Breast epithelium (tissue), 4 donors: ENCODE measurements around the gene GPI. TPM values are rescaled to one million over a fixed set of nuclear protein-coding genes. Genes with fewer than 3 reads are reported as not detected.

Experiments used
- DNase-seq, 2 donors: peaks; one replicate each; pipeline ENCODE4 v3.0.0-alpha.2; 2019; ENCODE audit warnings: low spot score in 2 of 2
- H3K27ac ChIP-seq, 2 donors: fragments of 200-600 bp; sonication (generic) in 1 of 2; one replicate each; pipeline ENCODE4 v1.5.1; 2016 to 2019; ENCODE audit warnings: mild to moderate bottlenecking in 1 of 2
- H3K27me3 ChIP-seq, 2 donors: fragments of 200-600 bp; sonication (generic) in 1 of 2; one replicate each; pipeline versions ENCODE4 v1.5.1 to v1.6.0; 2017 to 2019; ENCODE audit warnings: control low read depth in 1 of 2, mild to moderate bottlenecking in 1 of 2
- H3K36me3 ChIP-seq: fragments of 200-600 bp; one replicate; pipeline ENCODE4 v1.5.1; 2019
- H3K4me1 ChIP-seq, 2 donors: fragments of 200-600 bp; sonication (generic); one replicate each; pipeline ENCODE4 v1.5.1; 2016 to 2019; ENCODE audit warnings: control low read depth in 1 of 2
- H3K4me3 ChIP-seq, 3 donors: fragments of 200-600 bp; sonication (generic); 1 replicate in 2 of 3; 2 replicates in 1 of 3; pipeline ENCODE4 v1.5.1; 2016 to 2019; ENCODE audit warnings: mild to moderate bottlenecking in 3 of 3, moderate library complexity in 2 of 3
- H3K9me3 ChIP-seq, 2 donors: fragments of 200-600 bp; sonication (generic) in 1 of 2; one replicate each; pipeline ENCODE4 v1.5.1; 2016 to 2019; ENCODE audit warnings: control low read depth in 1 of 2
- POLR2A ChIP-seq: fragments of 450-650 bp; IDR thresholded peaks from one replicate; pipeline ENCODE4 v1.6.1; 2016; ENCODE audit warnings: antibody characterized with exemption, mild to moderate bottlenecking, moderate library complexity
- POLR2AphosphoS5 ChIP-seq, 3 donors: sonication (generic); formaldehyde crosslinking; IDR thresholded peaks; one replicate each; pipeline ENCODE4 v1.6.1; 2017; ENCODE audit warnings: antibody characterized with exemption in 3 of 3
- intact Hi-C: fragments of 100-400 bp; cut with DNase I; formaldehyde crosslinking; loops from one replicate; pipeline ENCODE4 v1.15.1; 2023; ENCODE audit warnings: low total_unique reads
- total RNA-seq, 3 donors: library from RNA; depleted of rRNA; stranded (reverse); fragments of >200 nt; gene quantifications; one replicate each; pipeline ENCODE4 v1.1.0, GENCODE V29; 2016
- TF ChIP-seq, protein P1 (sequence below), 3 donors: fragments of 450-650 bp; IDR thresholded peaks; one replicate each; pipeline ENCODE4 v1.5.1; 2016 to 2017; ENCODE audit warnings: antibody characterized with exemption in 3 of 3, mild to moderate bottlenecking in 3 of 3, moderate library complexity in 3 of 3

Gene GPI
- total RNA-seq, 3 donors from 2014 or later, result 97.9 to 130 (median 113) TPM

- Histone ChIP-seq H3K4me1 (no peaks in the 10 kb centered on the region), H3K36me3 (peaks cover 5% of the 10 kb centered on the region), H3K4me3 (no peak overlapping the region), H3K9me3 (no peaks in the 10 kb centered on the region), H3K27me3 (no peaks in the 10 kb centered on the region), H3K27ac (no peak overlapping the region)
- no peak for TF ChIP-seq POLR2A
- no peak for TF ChIP-seq POLR2AphosphoS5 (IDR thresholded peaks at IDR 0.05)
- TF ChIP-seq, protein P1, sequence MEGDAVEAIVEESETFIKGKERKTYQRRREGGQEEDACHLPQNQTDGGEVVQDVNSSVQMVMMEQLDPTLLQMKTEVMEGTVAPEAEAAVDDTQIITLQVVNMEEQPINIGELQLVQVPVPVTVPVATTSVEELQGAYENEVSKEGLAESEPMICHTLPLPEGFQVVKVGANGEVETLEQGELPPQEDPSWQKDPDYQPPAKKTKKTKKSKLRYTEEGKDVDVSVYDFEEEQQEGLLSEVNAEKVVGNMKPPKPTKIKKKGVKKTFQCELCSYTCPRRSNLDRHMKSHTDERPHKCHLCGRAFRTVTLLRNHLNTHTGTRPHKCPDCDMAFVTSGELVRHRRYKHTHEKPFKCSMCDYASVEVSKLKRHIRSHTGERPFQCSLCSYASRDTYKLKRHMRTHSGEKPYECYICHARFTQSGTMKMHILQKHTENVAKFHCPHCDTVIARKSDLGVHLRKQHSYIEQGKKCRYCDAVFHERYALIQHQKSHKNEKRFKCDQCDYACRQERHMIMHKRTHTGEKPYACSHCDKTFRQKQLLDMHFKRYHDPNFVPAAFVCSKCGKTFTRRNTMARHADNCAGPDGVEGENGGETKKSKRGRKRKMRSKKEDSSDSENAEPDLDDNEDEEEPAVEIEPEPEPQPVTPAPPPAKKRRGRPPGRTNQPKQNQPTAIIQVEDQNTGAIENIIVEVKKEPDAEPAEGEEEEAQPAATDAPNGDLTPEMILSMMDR (IDR thresholded peaks at IDR 0.05), result no peak
- intact Hi-C loops, result no loop called here
- DNase-seq, result no peak
Observed at GRCh38 chr19:34380639-34381241, 15.7 kb downstream of the GPI start.

GRCh38 chr19:34381399-34382251, 16.6 kb downstream of the GPI start:
- peaks cover 5% of the 10 kb centered on the region for H3K36me3 ChIP-seq
- H3K9me3 ChIP-seq, result no peaks in the 10 kb centered on the region
- DNase-seq, result no peak
- intact Hi-C loops, result no loop called here
- no peaks in the 10 kb centered on the region for H3K4me1 ChIP-seq
- no peak overlapping the region for H3K27ac ChIP-seq
- TF ChIP-seq, protein P1 (IDR thresholded peaks at IDR 0.05), result no peak
- no peak for TF ChIP-seq POLR2AphosphoS5 (IDR thresholded peaks at IDR 0.05)
- no peak for TF ChIP-seq POLR2A
- no peaks in the 10 kb centered on the region for H3K27me3 ChIP-seq
- no peak overlapping the region for H3K4me3 ChIP-seq

- H3K36me3 ChIP-seq, result peaks cover 5% of the 10 kb centered on the region
- DNase-seq, result no peak
- intact Hi-C loops, result no loop called here
Observed at GRCh38 chr19:34382471-34382870, 17.5 kb downstream of the GPI start.

GRCh38 chr19:34383599-34383998, 18.6 kb downstream of the GPI start:
- intact Hi-C loops, result no loop called here
- no peaks in the 10 kb centered on the region for H3K27me3 ChIP-seq
- H3K9me3 ChIP-seq, result no peaks in the 10 kb centered on the region
- no peak overlapping the region for H3K4me3 ChIP-seq
- H3K36me3 ChIP-seq, result peaks cover 5% of the 10 kb centered on the region
- TF ChIP-seq POLR2AphosphoS5 (IDR thresholded peaks at IDR 0.05) (no peak), POLR2A (no peak)
- TF ChIP-seq, protein P1 (IDR thresholded peaks at IDR 0.05), result no peak
- no peak overlapping the region for H3K27ac ChIP-seq
- H3K4me1 ChIP-seq, result no peaks in the 10 kb centered on the region
- DNase-seq, result no peak

More at GRCh38 chr19:34382471-34382870, 17.5 kb downstream of the GPI start:
- TF ChIP-seq, protein P1 (IDR thresholded peaks at IDR 0.05), result no peak
- TF ChIP-seq POLR2AphosphoS5 (IDR thresholded peaks at IDR 0.05), result no peak
- Histone ChIP-seq H3K27ac (no peak overlapping the region), H3K27me3 (no peaks in the 10 kb centered on the region), H3K4me1 (no peaks in the 10 kb centered on the region), H3K4me3 (no peak overlapping the region), H3K9me3 (no peaks in the 10 kb centered on the region)
